Thymus (tissue), 14 donors: Measurements from ENCODE around the gene BARD1. TPM values are rescaled to one million over a fixed set of nuclear protein-coding genes. Genes with fewer than 3 reads are reported as not detected.

Experiments
- DNase-seq, 9 donors: peaks; one replicate each; pipeline ENCODE4 v3.0.0-alpha.2; 2013; ENCODE audit warnings: low spot score in 9 of 9, low read depth in 6 of 9, missing footprints in 1 of 9
- H3K27ac ChIP-seq, 2 donors: one replicate each; pipeline ENCODE4 v1.5.1; 2013; ENCODE audit warnings: control low read depth in 1 of 2, low read depth in 1 of 2, low read length in 1 of 2, mild to moderate bottlenecking in 1 of 2, moderate library complexity in 1 of 2
- H3K27me3 ChIP-seq, 2 donors: one replicate each; pipeline ENCODE4 v1.5.1; 2013; ENCODE audit warnings: low read length in 1 of 2; ENCODE audit not compliant: control insufficient read depth in 2 of 2, insufficient read depth in 1 of 2
- H3K36me3 ChIP-seq, 2 donors: one replicate each; pipeline ENCODE4 v1.5.1; 2013; ENCODE audit warnings: low read length in 1 of 2, mild to moderate bottlenecking in 1 of 2, moderate library complexity in 1 of 2; ENCODE audit not compliant: control insufficient read depth in 2 of 2, insufficient read depth in 2 of 2
- H3K4me1 ChIP-seq, 2 donors: one replicate each; pipeline ENCODE4 v1.5.1; 2013; ENCODE audit warnings: low read length in 2 of 2; ENCODE audit not compliant: control insufficient read depth in 2 of 2, insufficient read depth in 2 of 2
- H3K4me3 ChIP-seq, 2 donors: one replicate each; pipeline ENCODE4 v1.5.1; 2013; ENCODE audit warnings: low read length in 2 of 2, control low read depth in 1 of 2, mild to moderate bottlenecking in 1 of 2
- H3K9me3 ChIP-seq, 2 donors: one replicate each; pipeline ENCODE4 v1.5.1; 2013; ENCODE audit warnings: low read length in 1 of 2, mild to moderate bottlenecking in 1 of 2; ENCODE audit not compliant: control insufficient read depth in 2 of 2, insufficient read depth in 1 of 2
- WGBS: extraction: QIAGEN DNeasy Blood & Tissue Kit; methylation state at CpG from one replicate; pipeline ENCODE4 v1.1.7; 2013; 5-methylcytosine and 5-hydroxymethylcytosine counted together
- long read RNA-seq, 10 donors: transcript quantifications; one replicate each; lab custom pipeline, GENCODE V29; 2026
- polyA plus RNA-seq: library from polyadenylated mRNA; stranded (reverse); fragments of 200-250 nt; gene quantifications from one replicate; pipeline ENCODE4 v1.2.3, GENCODE V29; 2013
- total RNA-seq: library from RNA; stranded (reverse); fragments of 120-200 nt; gene quantifications from one replicate; pipeline ENCODE4 v1.2.4, GENCODE V29; 2013
- donor health status: healthy.

The BARD1 gene
- 36.5 TPM for total RNA-seq
- 7.2 TPM for polyA plus RNA-seq
- long read RNA-seq, donor 1: 0 reads
- long read RNA-seq, donor 2, full-length matches to known transcripts: 9 of 9 reads
- long read RNA-seq, donor 2, partial matches to known transcripts: 0 of 9 reads
- long read RNA-seq, donor 2, other reads (novel, unspliced or antisense): 0 of 9 reads
- long read RNA-seq, donor 3, full-length matches to known transcripts: 4 of 4 reads
- long read RNA-seq, donor 3, partial matches to known transcripts: 0 of 4 reads
- long read RNA-seq, donor 3, other reads (novel, unspliced or antisense): 0 of 4 reads
- long read RNA-seq, donor 4, full-length matches to known transcripts: 1 of 1 reads
- long read RNA-seq, donor 4, partial matches to known transcripts: 0 of 1 reads
- long read RNA-seq, donor 4, other reads (novel, unspliced or antisense): 0 of 1 reads
- long read RNA-seq, donor 5, full-length matches to known transcripts: 6 of 6 reads
- long read RNA-seq, donor 5, partial matches to known transcripts: 0 of 6 reads
- long read RNA-seq, donor 5, other reads (novel, unspliced or antisense): 0 of 6 reads
- long read RNA-seq, donor 6: 0 reads
- long read RNA-seq, donor 7, full-length matches to known transcripts: 2 of 2 reads
- long read RNA-seq, donor 7, partial matches to known transcripts: 0 of 2 reads
- long read RNA-seq, donor 7, other reads (novel, unspliced or antisense): 0 of 2 reads
- long read RNA-seq, donor 8: 0 reads
- long read RNA-seq, donor 9, full-length matches to known transcripts: 1 of 1 reads
- long read RNA-seq, donor 9, partial matches to known transcripts: 0 of 1 reads
- long read RNA-seq, donor 9, other reads (novel, unspliced or antisense): 0 of 1 reads
- long read RNA-seq, donor 10, partial matches to known transcripts: 0 of 1 reads
- long read RNA-seq, donor 10, other reads (novel, unspliced or antisense): 0 of 1 reads

- H3K27me3 ChIP-seq: peaks cover 0 to 4% of the 10 kb centered on the region in 2 donors
Measured at GRCh38 chr2:214808981-214809750, at the start of gene BARD1. Gene BARD1 (minus strand): TSS chr2:214809683. CDS start chr2:214809569, 114 bp downstream.

GRCh38 chr2:214856137-214856536 lies 46.7 kb upstream of the BARD1 start:
- no peaks in the 10 kb centered on the region for H3K36me3 ChIP-seq
- no peaks in the 10 kb centered on the region for H3K4me1 ChIP-seq
- WGBS: 83% methylated on average over 3 of the region's 3 CpGs
- no peaks in the 10 kb centered on the region for H3K9me3 ChIP-seq
- H3K4me3 ChIP-seq: no peak overlapping the region
- H3K27ac ChIP-seq: no peak overlapping the region
- DNase-seq: no peak
- H3K27me3 ChIP-seq: no peaks in the 10 kb centered on the region

More at GRCh38 chr2:214808981-214809750, at the start of gene BARD1:
- Histone ChIP-seq H3K4me3 (peak within 1 kb of the TSS; percentile 86 to 91), H3K4me1 (peaks cover 6 to 9% of the 10 kb centered on the region in 2 donors), H3K27ac (peak within 1 kb of the TSS; percentile 89 to 95), H3K36me3 (peaks cover 0 to 2% of the 10 kb centered on the region in 2 donors), H3K9me3 (no peaks in the 10 kb centered on the region)
- under 1% methylated on average over 76 of the region's 76 CpGs for WGBS
- DNase-seq: peak; percentile 37 to 84 (median 64)

GRCh38 chr2:214853906-214854305 lies 44.4 kb upstream of the BARD1 start:
- no peaks in the 10 kb centered on the region for H3K4me1 ChIP-seq
- DNase-seq: no peak
- H3K27me3 ChIP-seq: no peaks in the 10 kb centered on the region
- no peaks in the 10 kb centered on the region for H3K36me3 ChIP-seq
- no peak overlapping the region for H3K27ac ChIP-seq
- no peaks in the 10 kb centered on the region for H3K9me3 ChIP-seq
- 97% methylated on average over 2 of the region's 2 CpGs for WGBS
- H3K4me3 ChIP-seq: no peak overlapping the region

GRCh38 chr2:214843823-214844222 lies 34.3 kb upstream of the BARD1 start:
- peaks cover 1 to 5% of the 10 kb centered on the region in 2 donors for H3K9me3 ChIP-seq
- no peaks in the 10 kb centered on the region for H3K4me1 ChIP-seq
- no peak for DNase-seq
- WGBS: 98% methylated on average over 2 of the region's 2 CpGs
- H3K36me3 ChIP-seq: no peaks in the 10 kb centered on the region
- no peak overlapping the region for H3K27ac ChIP-seq
- H3K4me3 ChIP-seq: no peak overlapping the region
- no peaks in the 10 kb centered on the region for H3K27me3 ChIP-seq

- H3K27me3 ChIP-seq: no peaks in the 10 kb centered on the region
- H3K4me1 ChIP-seq: no peaks in the 10 kb centered on the region
- no peak overlapping the region for H3K4me3 ChIP-seq
- H3K36me3 ChIP-seq: no peaks in the 10 kb centered on the region
- H3K27ac ChIP-seq: no peak overlapping the region
- DNase-seq: no peak
- H3K9me3 ChIP-seq: peaks cover 1 to 5% of the 10 kb centered on the region in 2 donors
- WGBS: over 99% methylated on average over 2 of the region's 2 CpGs
Measured at GRCh38 chr2:214839464-214839863, 30.0 kb upstream of the BARD1 start.

GRCh38 chr2:214837466-214837865 lies 28.0 kb upstream of the BARD1 start:
- no peaks in the 10 kb centered on the region for H3K4me1 ChIP-seq
- no peaks in the 10 kb centered on the region for H3K27me3 ChIP-seq
- no peak for DNase-seq
- peaks cover 1 to 5% of the 10 kb centered on the region in 2 donors for H3K9me3 ChIP-seq
- H3K4me3 ChIP-seq: no peak overlapping the region
- no peak overlapping the region for H3K27ac ChIP-seq
- no peaks in the 10 kb centered on the region for H3K36me3 ChIP-seq

GRCh38 chr2:214836568-214836967 lies 27.1 kb upstream of the BARD1 start:
- H3K9me3 ChIP-seq: peaks cover 1 to 5% of the 10 kb centered on the region in 2 donors
- no peak overlapping the region for H3K27ac ChIP-seq
- no peaks in the 10 kb centered on the region for H3K36me3 ChIP-seq
- DNase-seq: no peak
- H3K4me1 ChIP-seq: no peaks in the 10 kb centered on the region
- H3K4me3 ChIP-seq: no peak overlapping the region
- H3K27me3 ChIP-seq: no peaks in the 10 kb centered on the region

GRCh38 chr2:214830794-214831346 lies 21.4 kb upstream of the BARD1 start:
- no peaks in the 10 kb centered on the region for H3K36me3 ChIP-seq
- peak in 2 of 9 donors; percentile 36 to 43 for DNase-seq
- H3K9me3 ChIP-seq: no peaks in the 10 kb centered on the region
- no peak overlapping the region for H3K27ac ChIP-seq
- no peaks in the 10 kb centered on the region for H3K27me3 ChIP-seq
- no peak overlapping the region for H3K4me3 ChIP-seq
- 88% methylated on average over 5 of the region's 5 CpGs for WGBS
- no peaks in the 10 kb centered on the region for H3K4me1 ChIP-seq
